ENCODE measurements around the gene ENAH.
A peak's percentile ranks its signal among the peaks of the same experiment; 100 is the strongest.

Gene ENAH

GRCh38 chr1:225449261-225449660 is 203.7 kb downstream of the ENAH start:
- DNase-seq, result no peak

- no peak for DNase-seq
Measured at GRCh38 chr1:225448146-225448805, 204.6 kb downstream of the ENAH start.

- DNase-seq, result peak; percentile 26
Measured at GRCh38 chr1:225447650-225448089, 205.3 kb downstream of the ENAH start.

GRCh38 chr1:225446981-225447615 is 205.8 kb downstream of the ENAH start:
- DNase-seq, result no peak

- no peak for DNase-seq
Measured at GRCh38 chr1:225446595-225446960, 206.3 kb downstream of the ENAH start.

- DNase-seq, result no peak
Measured at GRCh38 chr1:225445639-225446594, 207.0 kb downstream of the ENAH start.

- no peak for DNase-seq
Measured at GRCh38 chr1:225442123-225442505, 210.8 kb downstream of the ENAH start.

GRCh38 chr1:225441314-225442122 is 211.4 kb downstream of the ENAH start:
- no peak for DNase-seq

- DNase-seq, result no peak
Measured at GRCh38 chr1:225440380-225441221, 212.3 kb downstream of the ENAH start.

- DNase-seq, result peak; percentile 40
Measured at GRCh38 chr1:225437710-225438437, 215.0 kb downstream of the ENAH start.
